Parathyroid adenoma (tissue), 2 donors: ENCODE data around the gene LYRM7.

ENCODE experiments used
- H2AFZ ChIP-seq: fragments of 300-600 bp; sonication (generic); one replicate; pipeline ENCODE4 v1.7.0; 2017; ENCODE audit warnings: antibody characterized with exemption, mild to moderate bottlenecking
- H3K27ac ChIP-seq: fragments of 300-600 bp; sonication (generic); one replicate; pipeline ENCODE4 v1.7.0; 2017
- H3K27me3 ChIP-seq: fragments of 300-600 bp; sonication (generic); one replicate; pipeline ENCODE4 v1.7.0; 2017; ENCODE audit warnings: low read length; ENCODE audit not compliant: control insufficient read depth, insufficient read depth
- H3K36me3 ChIP-seq: fragments of 300-600 bp; sonication (generic); one replicate; pipeline ENCODE4 v1.7.0; 2017; ENCODE audit warnings: low read length; ENCODE audit not compliant: control insufficient read depth, insufficient read depth
- H3K4me1 ChIP-seq: fragments of 300-600 bp; sonication (generic); one replicate; pipeline ENCODE4 v1.7.0; 2017; ENCODE audit warnings: control low read depth
- H3K4me2 ChIP-seq: fragments of 300-600 bp; sonication (generic); one replicate; pipeline ENCODE4 v1.7.0; 2017; ENCODE audit warnings: low read length
- H3K4me3 ChIP-seq: fragments of 300-600 bp; sonication (generic); one replicate; pipeline ENCODE4 v1.7.0; 2017; ENCODE audit warnings: low read depth, low read length
- H3K79me2 ChIP-seq: fragments of 300-600 bp; sonication (generic); one replicate; pipeline ENCODE4 v1.7.0; 2017; ENCODE audit warnings: control low read depth
- H3K9ac ChIP-seq: fragments of 300-600 bp; sonication (generic); one replicate; pipeline ENCODE4 v1.7.0; 2017; ENCODE audit warnings: mild to moderate bottlenecking
- H3K9me3 ChIP-seq: fragments of 300-600 bp; sonication (generic); one replicate; pipeline ENCODE4 v1.7.0; 2017; ENCODE audit warnings: low read length; ENCODE audit not compliant: control insufficient read depth
- CTCF ChIP-seq: fragments of 300-600 bp; sonication (generic); IDR thresholded peaks from one replicate; pipeline ENCODE4 v1.7.0; 2017; ENCODE audit warnings: antibody characterized with exemption, mild to moderate bottlenecking
- donor health status: primary hyperparathyroidism.

Gene LYRM7

DNA sequence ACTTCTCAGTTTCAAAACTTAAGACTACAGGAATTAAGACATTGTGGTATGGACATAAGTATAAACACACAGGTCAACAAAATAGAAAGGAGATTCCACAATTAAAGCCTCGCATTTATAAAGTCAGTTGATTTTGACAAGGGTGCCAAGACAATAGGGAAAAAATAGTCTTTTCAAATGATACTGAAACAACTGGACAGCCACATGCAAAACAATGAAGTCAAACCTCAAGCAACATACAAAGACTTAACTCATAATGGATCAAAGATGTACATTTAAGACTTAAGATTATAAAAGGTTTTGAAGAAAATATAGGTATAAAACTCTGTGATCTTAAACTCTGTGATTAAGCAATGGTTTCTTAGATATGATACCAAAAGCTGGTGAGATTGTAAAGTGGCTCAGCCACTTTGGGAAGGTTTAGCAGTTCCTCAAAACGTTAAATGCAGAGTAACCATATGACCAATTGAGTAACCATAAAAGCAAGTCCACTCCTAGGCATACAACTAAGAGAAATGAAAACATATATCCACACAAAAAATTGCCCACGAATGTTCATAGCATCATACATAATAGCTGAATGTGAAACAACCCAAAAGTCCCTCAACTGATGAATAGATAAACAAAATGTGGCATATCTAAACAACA, 27.6 kb upstream of the LYRM7 start:
- Histone ChIP-seq H3K27ac (no peak overlapping the region), H3K27me3 (no peaks in the 10 kb centered on the region), H3K4me1 (no peaks in the 10 kb centered on the region), H3K79me2 (no peaks in the 10 kb centered on the region), H3K9ac (no peak overlapping the region), H3K36me3 (no peaks in the 10 kb centered on the region), H3K9me3 (no peaks in the 10 kb centered on the region), H3K4me2 (no peak overlapping the region), H2AFZ (no peak overlapping the region), H3K4me3 (no peak overlapping the region)
- no peak for TF ChIP-seq CTCF

GRCh38 chr5:131147258-131147657, 23.5 kb upstream of the LYRM7 start:
- Histone ChIP-seq H2AFZ (no peak overlapping the region), H3K79me2 (no peaks in the 10 kb centered on the region), H3K4me1 (no peaks in the 10 kb centered on the region), H3K4me2 (no peak overlapping the region), H3K36me3 (no peaks in the 10 kb centered on the region), H3K9ac (no peak overlapping the region), H3K27ac (no peak overlapping the region), H3K4me3 (no peak overlapping the region), H3K9me3 (no peaks in the 10 kb centered on the region), H3K27me3 (no peaks in the 10 kb centered on the region)
- TF ChIP-seq CTCF: no peak

GRCh38 chr5:131148835-131149234, 21.9 kb upstream of the LYRM7 start:
- TF ChIP-seq CTCF: no peak
- Histone ChIP-seq H3K27ac (no peak overlapping the region), H3K27me3 (no peaks in the 10 kb centered on the region), H3K9ac (no peak overlapping the region), H3K79me2 (no peaks in the 10 kb centered on the region), H3K4me2 (no peak overlapping the region), H3K4me3 (no peak overlapping the region), H2AFZ (no peak overlapping the region), H3K36me3 (no peaks in the 10 kb centered on the region), H3K9me3 (no peaks in the 10 kb centered on the region), H3K4me1 (no peaks in the 10 kb centered on the region)

- no peak overlapping the region for H3K9ac ChIP-seq
- no peak overlapping the region for H2AFZ ChIP-seq
- no peaks in the 10 kb centered on the region for H3K4me1 ChIP-seq
- no peaks in the 10 kb centered on the region for H3K9me3 ChIP-seq
- TF ChIP-seq CTCF: no peak
- H3K4me2 ChIP-seq: no peak overlapping the region
- no peaks in the 10 kb centered on the region for H3K27me3 ChIP-seq
- H3K4me3 ChIP-seq: no peak overlapping the region
- no peaks in the 10 kb centered on the region for H3K79me2 ChIP-seq
- no peaks in the 10 kb centered on the region for H3K36me3 ChIP-seq
- H3K27ac ChIP-seq: no peak overlapping the region
These were observed 20.3 kb upstream of the LYRM7 start for GRCh38 chr5:131150408-131150807.

DNA sequence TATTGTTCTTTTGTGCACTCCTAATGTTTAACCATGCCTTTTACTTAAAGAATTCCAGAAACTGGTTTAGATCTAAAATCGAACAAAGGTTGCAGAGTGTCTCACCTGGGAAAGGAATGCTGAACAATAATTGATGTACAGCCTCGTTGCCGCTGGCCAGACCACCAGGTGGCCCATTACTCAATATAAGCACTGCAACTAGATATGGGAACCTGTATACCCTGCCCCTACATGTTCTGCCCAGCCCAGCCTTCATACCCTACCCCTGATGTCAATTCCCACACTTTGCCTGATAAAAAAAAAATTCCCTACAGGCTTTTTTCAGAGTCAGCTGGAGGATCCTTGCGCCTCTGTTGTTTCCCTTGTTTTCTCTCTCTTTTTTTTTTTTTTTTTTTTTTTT, 19.5 kb upstream of the LYRM7 start:
- no peaks in the 10 kb centered on the region for H3K4me1 ChIP-seq
- H3K27ac ChIP-seq: no peak overlapping the region
- H2AFZ ChIP-seq: no peak overlapping the region
- no peaks in the 10 kb centered on the region for H3K27me3 ChIP-seq
- H3K9ac ChIP-seq: no peak overlapping the region
- no peak overlapping the region for H3K4me2 ChIP-seq
- no peak overlapping the region for H3K4me3 ChIP-seq
- no peak for TF ChIP-seq CTCF
- peaks cover 4% of the 10 kb centered on the region for H3K79me2 ChIP-seq
- no peaks in the 10 kb centered on the region for H3K36me3 ChIP-seq
- H3K9me3 ChIP-seq: no peaks in the 10 kb centered on the region
